HG02938 (cell line): ENCODE data around the gene VAMP1.
A peak's percentile ranks its signal among the peaks of the same experiment; 100 is the strongest.
"Not testable (repeated sequence)": the region's sequence is repeated elsewhere in the genome, so short reads cannot be mapped to it uniquely, and the experiment has no call there.

Source experiments
- ATAC-seq: cut with Tn5 transposase; IDR thresholded peaks from one replicate; pipeline ENCODE4 v1.9.1; 2021; ENCODE audit warnings: mild to moderate bottlenecking, moderate library complexity; ENCODE audit not compliant: unreplicated experiment

Gene VAMP1

GRCh38 chr12:6451348-6452244, 18.9 kb downstream of the VAMP1 start, which contains the start of gene TAPBPL:
TAPBPL (plus strand) TSS chr12:6452042; CDS start chr12:6452249, 207 bp downstream.
- peak; percentile 63 for ATAC-seq

- ATAC-seq, result no peak
These were observed 19.6 kb downstream of the VAMP1 start for GRCh38 chr12:6450869-6451347.

GRCh38 chr12:6450091-6450868, 20.2 kb downstream of the VAMP1 start:
- no peak for ATAC-seq

DNA sequence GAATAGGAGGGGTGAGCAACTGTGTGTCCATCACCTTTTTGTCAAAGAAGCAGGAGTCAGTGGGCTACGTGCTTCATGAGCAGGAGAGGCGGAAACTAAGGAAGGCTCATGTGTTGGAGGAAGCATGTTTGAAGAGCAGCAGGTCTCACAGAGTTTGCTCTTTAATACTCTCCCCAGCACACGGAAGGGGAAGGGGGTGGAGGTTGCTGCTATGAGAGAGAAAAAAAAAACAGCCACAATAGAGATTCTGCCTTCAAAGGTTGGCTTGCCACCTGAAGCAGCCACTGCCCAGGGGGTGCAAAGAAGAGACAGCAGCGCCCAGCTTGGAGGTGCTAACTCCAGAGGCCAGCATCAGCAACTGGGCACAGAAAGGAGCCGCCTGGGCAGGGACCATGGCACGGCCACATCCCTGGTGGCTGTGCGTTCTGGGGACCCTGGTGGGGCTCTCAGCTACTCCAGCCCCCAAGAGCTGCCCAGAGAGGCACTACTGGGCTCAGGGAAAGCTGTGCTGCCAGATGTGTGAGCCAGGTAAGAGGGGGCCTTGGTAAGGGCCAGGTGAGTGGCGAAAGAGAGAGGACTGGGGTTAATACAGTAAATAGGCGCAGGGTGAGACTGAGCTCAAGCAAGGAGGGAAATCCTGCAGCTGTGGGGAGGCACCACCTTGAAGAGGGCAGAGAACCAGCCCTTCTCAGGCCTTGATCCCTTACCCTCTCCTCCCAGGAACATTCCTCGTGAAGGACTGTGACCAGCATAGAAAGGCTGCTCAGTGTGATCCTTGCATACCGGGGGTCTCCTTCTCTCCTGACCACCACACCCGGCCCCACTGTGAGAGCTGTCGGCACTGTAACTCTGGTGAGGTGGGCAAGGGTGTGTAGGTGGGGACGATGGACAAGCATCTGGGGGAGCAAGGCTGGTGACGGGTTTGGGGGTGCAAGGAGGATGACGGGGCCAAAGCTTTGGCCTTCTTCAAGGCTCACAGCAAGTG, 25.5 kb downstream of the VAMP1 start, which contains the start of gene CD27:
Gene CD27, plus strand, starts transcription at position 252 of the 985 bp plus-strand sequence. Its CDS starts 141 bp downstream, at position 393.
- no peak for ATAC-seq

DNA sequence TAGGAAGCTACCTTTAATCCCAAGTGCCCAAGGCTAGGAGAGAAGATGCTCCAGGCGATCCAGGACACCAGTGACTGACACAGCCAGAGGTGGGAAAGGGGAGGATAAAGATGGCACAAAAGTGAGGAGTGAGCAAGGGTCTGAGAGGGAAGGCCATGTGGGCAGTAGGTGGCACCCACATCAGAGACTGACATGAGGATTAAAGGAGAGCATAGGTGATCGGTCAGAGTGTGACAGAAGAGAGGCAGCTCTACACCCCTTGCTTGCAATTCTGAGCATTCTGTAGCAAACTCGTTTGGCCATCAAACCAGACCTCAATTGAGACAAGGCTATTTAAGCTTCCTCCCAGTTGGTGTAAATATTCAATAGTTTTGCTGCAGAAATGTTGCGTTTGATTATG, 26.4 kb downstream of the VAMP1 start:
- ATAC-seq, result no peak

DNA sequence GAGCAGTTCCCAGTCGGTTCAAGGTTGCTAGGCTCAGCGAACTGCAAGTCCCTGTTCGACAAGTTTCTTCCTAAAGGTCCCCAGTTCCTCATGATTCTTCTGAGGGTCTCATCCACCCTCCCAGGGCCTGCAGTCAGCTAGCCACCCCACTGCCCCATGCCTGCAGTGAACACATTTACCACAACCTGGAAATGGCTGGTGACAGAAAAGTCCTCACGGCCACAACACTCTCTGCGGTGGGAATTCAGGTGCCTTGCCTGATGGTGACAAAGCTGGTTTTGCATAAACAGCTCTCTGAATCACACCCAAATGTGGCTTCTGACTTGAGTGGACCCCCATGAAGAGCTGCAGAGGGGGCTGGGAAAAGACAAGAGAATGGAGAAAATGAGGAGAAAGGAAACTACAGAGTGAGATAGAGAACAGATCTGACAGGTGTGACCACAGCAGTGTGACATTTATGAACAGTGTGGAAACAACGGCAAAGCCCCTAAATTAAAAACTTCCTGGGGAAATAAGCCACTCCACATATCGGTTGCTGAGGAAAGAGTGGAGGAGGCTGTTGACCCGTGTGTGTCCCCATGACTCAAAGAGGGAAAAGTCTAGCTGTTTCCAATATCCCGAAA, 27.0 kb downstream of the VAMP1 start:
- ATAC-seq, result no peak

DNA sequence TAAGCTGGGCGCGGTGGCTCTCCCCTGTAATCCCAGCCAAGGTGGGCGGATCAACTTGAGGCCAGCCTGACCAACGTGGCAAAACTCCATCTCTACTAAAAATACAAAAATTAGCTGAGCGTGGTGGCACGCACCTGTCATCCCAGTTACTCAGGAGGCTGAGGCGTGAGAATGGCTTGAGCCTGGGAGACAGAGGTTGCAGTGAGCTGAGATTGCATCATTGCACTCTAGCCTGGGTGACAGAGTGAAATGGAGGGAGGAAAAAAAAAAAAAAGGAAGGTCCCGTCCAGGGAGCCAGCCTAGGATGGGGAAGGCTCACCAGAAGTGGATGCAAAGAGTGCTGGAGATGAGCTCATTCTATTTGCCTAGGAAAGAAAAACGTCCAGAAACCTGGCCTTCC, 27.6 kb downstream of the VAMP1 start:
- no peak for ATAC-seq

- ATAC-seq, result no peak
These were observed 30.1 kb downstream of the VAMP1 start for GRCh38 chr12:6440391-6440790.

DNA sequence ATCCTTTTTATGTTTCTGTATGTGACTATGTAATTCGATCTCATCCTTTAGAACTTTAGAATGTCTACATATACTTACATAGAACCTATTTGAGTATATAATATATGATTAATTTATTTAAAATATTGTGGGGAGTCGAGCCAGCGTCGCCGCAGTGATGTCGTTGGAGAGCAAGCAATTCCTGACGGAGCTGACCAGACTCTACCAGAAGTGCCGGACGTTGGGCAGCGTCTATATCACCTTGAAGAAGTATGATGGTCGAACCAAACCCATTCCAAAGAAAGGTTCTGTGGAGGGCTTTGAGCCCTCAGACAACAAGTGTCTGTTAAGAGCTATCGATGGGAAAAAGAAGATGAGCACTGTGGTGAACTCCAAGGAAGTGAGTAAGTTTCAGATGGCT, 32.1 kb downstream of the VAMP1 start:
- no peak for ATAC-seq

- no peak for ATAC-seq
These were observed 32.9 kb downstream of the VAMP1 start for GRCh38 chr12:6437586-6437985.

DNA sequence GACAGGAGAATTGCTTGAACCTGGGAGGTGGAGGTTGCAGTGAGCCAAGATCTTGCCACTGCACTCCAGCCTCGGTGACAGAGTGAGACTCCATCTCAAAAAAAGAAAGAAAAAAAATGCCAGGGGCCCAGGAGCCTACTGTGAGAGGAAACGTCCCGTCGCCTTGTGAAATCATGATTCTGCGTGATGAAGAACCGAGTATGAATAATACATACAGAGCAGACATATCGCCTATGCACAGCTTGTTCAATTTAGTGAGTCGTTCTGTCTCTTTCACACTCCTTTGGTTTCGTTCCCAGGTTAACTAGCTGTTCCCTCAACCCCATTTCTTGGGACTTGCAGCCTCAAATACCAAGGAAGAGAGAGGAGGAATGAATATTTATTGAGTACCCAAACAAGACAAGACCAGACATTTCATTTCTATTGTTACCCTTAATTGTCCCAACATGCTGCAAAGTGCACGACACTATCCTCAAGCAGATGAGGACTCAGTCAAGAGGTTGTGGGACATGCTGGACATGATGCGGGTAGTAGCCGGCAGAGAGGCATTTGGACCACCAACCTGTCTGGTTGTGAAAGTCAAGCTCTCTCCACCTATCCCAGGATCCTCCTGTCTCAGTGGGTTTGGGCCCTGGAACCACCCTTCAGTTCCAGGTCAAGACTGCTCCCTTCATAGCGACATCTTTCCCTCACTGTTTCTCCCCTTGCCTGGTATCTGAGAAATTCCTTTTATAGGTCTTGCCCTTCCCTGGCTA, 34.3 kb downstream of the VAMP1 start:
- ATAC-seq, result no peak

- no peak for ATAC-seq
These were observed 36.0 kb downstream of the VAMP1 start for GRCh38 chr12:6434205-6435140.

GRCh38 chr12:6432991-6433390, 37.5 kb downstream of the VAMP1 start:
- ATAC-seq, result no peak

- ATAC-seq, result no peak
These were observed 40.1 kb downstream of the VAMP1 start for GRCh38 chr12:6430124-6430989.

- no peak for ATAC-seq
These were observed 42.2 kb downstream of the VAMP1 start for GRCh38 chr12:6428326-6428725.

GRCh38 chr12:6427796-6428195, 42.7 kb downstream of the VAMP1 start:
- not testable (repeated sequence) for ATAC-seq
